SK-N-SH treated with all-trans-retinoic acid at 6 μM for 48 hours (cell line): ENCODE data around the gene CELF1.
A peak's percentile ranks its signal among the peaks of the same experiment; 100 is the strongest.

Source experiments
- ATAC-seq: fragments of 200-7000 bp; cut with Tn5 transposase; 3 replicates; pipeline ENCODE4 v1.9.1; 2020; ENCODE audit warnings: mild to moderate bottlenecking, moderate library complexity
- ARNTL ChIP-seq: fragments of 450-650 bp; formaldehyde crosslinking; IDR thresholded peaks from 2 replicates; pipeline ENCODE4 v1.5.0; 2020; ENCODE audit warnings: low read depth, mild to moderate bottlenecking, moderate library complexity, borderline replicate concordance
- BACH2 ChIP-seq: fragments of 250-450 bp; sonication (Bioruptor Pico); IDR thresholded peaks from 2 replicates; pipeline ENCODE4 v1.9.0; 2021; ENCODE audit warnings: mild to moderate bottlenecking, borderline replicate concordance
- CREB5 ChIP-seq: fragments of 250-450 bp; sonication (Bioruptor Pico); IDR thresholded peaks from 2 replicates; pipeline ENCODE4 v1.5.1; 2020; ENCODE audit warnings: low read depth, mild to moderate bottlenecking, moderate library complexity
- CSDC2 ChIP-seq: fragments of 250-450 bp; sonication (Bioruptor Pico); IDR thresholded peaks from 2 replicates; pipeline ENCODE4 v1.5.0; 2020; ENCODE audit warnings: mild to moderate bottlenecking, moderate library complexity
- CSRNP3 ChIP-seq: fragments of 250-450 bp; sonication (Bioruptor Pico); IDR thresholded peaks from 2 replicates; pipeline ENCODE4 v1.5.1; 2021; ENCODE audit warnings: mild to moderate bottlenecking, moderate library complexity
- ESRRG ChIP-seq: fragments of 250-450 bp; sonication (Bioruptor Pico); IDR thresholded peaks from 2 replicates; pipeline ENCODE4 v1.6.1; 2021; ENCODE audit warnings: mild to moderate bottlenecking
- GLIS3 ChIP-seq: fragments of 250-450 bp; sonication (Bioruptor Pico); IDR thresholded peaks from 2 replicates; pipeline ENCODE4 v1.5.0; 2020; ENCODE audit warnings: mild to moderate bottlenecking, moderate library complexity
- ISL1 ChIP-seq: fragments of 250-450 bp; sonication (Bioruptor Pico); IDR thresholded peaks from 2 replicates; pipeline ENCODE4 v2.1.2; 2022; ENCODE audit warnings: mild to moderate bottlenecking, moderate library complexity
- PATZ1 ChIP-seq: fragments of 250-450 bp; sonication (Bioruptor Pico); IDR thresholded peaks from 2 replicates; pipeline ENCODE4 v1.8.0; 2020; ENCODE audit warnings: mild to moderate bottlenecking, moderate library complexity, borderline replicate concordance
- PPARA ChIP-seq: fragments of 250-450 bp; sonication (Bioruptor Pico); IDR thresholded peaks from 2 replicates; pipeline ENCODE4 v1.5.0; 2020; ENCODE audit warnings: mild to moderate bottlenecking, borderline replicate concordance
- RARB ChIP-seq: fragments of 250-450 bp; sonication (Bioruptor Pico); IDR thresholded peaks from 2 replicates; pipeline ENCODE4 v1.8.0; 2021; ENCODE audit warnings: mild to moderate bottlenecking, moderate library complexity
- SNAI2 ChIP-seq: fragments of 250-450 bp; sonication (Bioruptor Pico); IDR thresholded peaks from 2 replicates; pipeline ENCODE4 v1.5.0; 2020; ENCODE audit warnings: mild to moderate bottlenecking, moderate library complexity
- TCF4 ChIP-seq: fragments of 250-450 bp; sonication (Bioruptor Pico); IDR thresholded peaks from 2 replicates; pipeline ENCODE4 v1.8.0; 2021; ENCODE audit warnings: mild to moderate bottlenecking, moderate library complexity, borderline replicate concordance
- TOX ChIP-seq: fragments of 250-450 bp; sonication (Bioruptor Pico); IDR thresholded peaks from 2 replicates; pipeline ENCODE4 v1.8.0; 2021; ENCODE audit warnings: mild to moderate bottlenecking, moderate library complexity, borderline replicate concordance
- TSHZ2 ChIP-seq: fragments of 250-450 bp; sonication (Bioruptor Pico); IDR thresholded peaks from 2 replicates; pipeline ENCODE4 v1.5.0; 2020; ENCODE audit warnings: mild to moderate bottlenecking, moderate library complexity
- ZC3H10 ChIP-seq: fragments of 250-450 bp; sonication (Bioruptor Pico); IDR thresholded peaks from 2 replicates; pipeline ENCODE4 v1.5.1; 2021; ENCODE audit warnings: mild to moderate bottlenecking, moderate library complexity
- ZFP3 ChIP-seq: fragments of 250-450 bp; sonication (Bioruptor Pico); IDR thresholded peaks from 2 replicates; pipeline ENCODE4 v1.5.0; 2020; ENCODE audit warnings: mild to moderate bottlenecking, moderate library complexity
- ZFP30 ChIP-seq: fragments of 450-650 bp; formaldehyde crosslinking; IDR thresholded peaks from 2 replicates; pipeline ENCODE4 v1.5.0; 2022; ENCODE audit warnings: mild to moderate bottlenecking, moderate library complexity
- ZNF565 ChIP-seq: fragments of 450-650 bp; formaldehyde crosslinking; conservative IDR thresholded peaks from 2 replicates; pipeline ENCODE4 v1.5.0; 2020; ENCODE audit warnings: low read depth, mild to moderate bottlenecking, moderate library complexity
- ZNF70 ChIP-seq: fragments of 450-650 bp; formaldehyde crosslinking; IDR thresholded peaks from 2 replicates; pipeline ENCODE4 v1.5.0; 2020; ENCODE audit warnings: mild to moderate bottlenecking, moderate library complexity
- ZNF8 ChIP-seq: fragments of 450-650 bp; formaldehyde crosslinking; IDR thresholded peaks from 2 replicates; pipeline ENCODE4 v1.5.0; 2020; ENCODE audit warnings: mild to moderate bottlenecking, moderate library complexity

The CELF1 gene

GRCh38 chr11:47587723-47588326 is 34.9 kb upstream of the CELF1 start (continued):
- TF ChIP-seq TOX (CRISPR knock-in tag) (no peak), SNAI2 (CRISPR knock-in tag) (no peak), CREB5 (no peak), CSDC2 (CRISPR knock-in tag) (no peak), BACH2 (CRISPR knock-in tag) (no peak)

GRCh38 chr11:47587039-47587716 is 34.2 kb upstream of the CELF1 start:
- TF ChIP-seq BACH2 (CRISPR knock-in tag), result no peak
- no peak for TF ChIP-seq PATZ1 (CRISPR knock-in tag)
- no peak for TF ChIP-seq CSRNP3 (CRISPR knock-in tag)
- TF ChIP-seq ZFP3 (CRISPR knock-in tag), result no peak
- TF ChIP-seq GLIS3 (CRISPR knock-in tag), result no peak
- no peak for TF ChIP-seq ZNF565
- no peak for TF ChIP-seq TOX (CRISPR knock-in tag)
- no peak for TF ChIP-seq ZNF8
- no peak for TF ChIP-seq ZNF70
- no peak for TF ChIP-seq ESRRG (CRISPR knock-in tag)
- no peak for TF ChIP-seq TCF4 (CRISPR knock-in tag)
- no peak for TF ChIP-seq RARB (CRISPR knock-in tag)
- TF ChIP-seq CREB5, result no peak
- TF ChIP-seq CSDC2 (CRISPR knock-in tag), result no peak
- no peak for TF ChIP-seq ISL1 (CRISPR knock-in tag)
- TF ChIP-seq PPARA (CRISPR knock-in tag), result no peak
- no peak for TF ChIP-seq ZFP30 (CRISPR knock-in tag)
- TF ChIP-seq TSHZ2 (CRISPR knock-in tag), result no peak
- no peak for TF ChIP-seq ARNTL
- ATAC-seq, result peak; percentile 14

GRCh38 chr11:47586098-47586855 is 33.3 kb upstream of the CELF1 start, which contains the start of gene FAM180B:
Gene FAM180B, plus strand, starts transcription at chr11:47586678. Its CDS starts 91 bp downstream, at chr11:47586769.
- TF ChIP-seq TSHZ2 (CRISPR knock-in tag) (no peak), GLIS3 (CRISPR knock-in tag) (no peak), CSDC2 (CRISPR knock-in tag) (no peak), RARB (CRISPR knock-in tag) (no peak), ZFP30 (CRISPR knock-in tag) (no peak), ZC3H10 (CRISPR knock-in tag) (no peak)
- ATAC-seq, result peak; percentile 30
